HCT116 (cell line): ENCODE results near the gene SENP1. TPM values are rescaled to one million over a fixed set of nuclear protein-coding genes. Genes with fewer than 3 reads are reported as not detected.

ENCODE experiments used
- ATAC-seq: fragments of 200-7000 bp; cut with Tn5 transposase; 2 replicates; pipeline ENCODE4 v1.9.1; 2020; ENCODE audit warnings: mild to moderate bottlenecking, moderate library complexity
- BruUV-seq: library from RNA; stranded (reverse); fragments of 400-500 nt; replicated peaks from 2 replicates; lab custom pipeline; 2021; lab: Mats Ljungman, UMichigan
- CTCF ChIA-PET: fragments of 300-600 bp; sonication (Branson Sonifier 250); formaldehyde crosslinking; loops from one replicate; lab custom pipeline; 2021; ENCODE audit warnings: antibody characterized with exemption; lab: Charles Lee
- POLR2A ChIA-PET: fragments of 300-600, 350-600 bp; sonication (Branson Sonifier 250); formaldehyde crosslinking; loops from one replicate; lab custom pipeline; 2021; ENCODE audit warnings: antibody characterized with exemption; lab: Charles Lee
- RAD21 ChIA-PET, 2 experiments: fragments of 300-600 bp; sonication (Branson Sonifier 250); formaldehyde crosslinking; loops; one replicate each; lab custom pipeline; 2023; ENCODE audit warnings: low total read pairs in 2 of 2; ENCODE audit not compliant: uncharacterized antibody in 2 of 2, unreplicated experiment in 2 of 2, low non-redundant PET in 1 of 2; lab: Charles Lee
- DNase-seq: peaks from one replicate; pipeline ENCODE4 v3.0.0-alpha.2; 2010; ENCODE audit warnings: low read depth, low spot score
- H2AFZ ChIP-seq: fragments of 200-600 bp; shearing (Covaris generic), sonication (generic); 2 replicates; pipeline ENCODE4 v1.6.1; 2017; ENCODE audit warnings: low read depth, mixed run types, mixed read lengths, antibody characterized with exemption, low read length; ENCODE audit not compliant: poor library complexity, severe bottlenecking
- H3K27ac ChIP-seq: 2 replicates; pipeline ENCODE4 v1.5.1; 2012; ENCODE audit warnings: low read depth, low read length
- H3K27me3 ChIP-seq: fragments of 200-600 bp; sonication (generic); 2 replicates; pipeline ENCODE4 v1.6.1; 2016; ENCODE audit warnings: mixed run types, low read length, mixed read lengths; ENCODE audit not compliant: insufficient read depth
- H3K36me3 ChIP-seq, 2 experiments: fragments of 200-500 bp in 1 of 2; fragments of 200-600 bp in 1 of 2; sonication (Bioruptor generic) in 1 of 2; sonication (generic) in 1 of 2; 2 replicates each; pipeline versions ENCODE4 v1.5.1 to v1.6.1; 2014 to 2016; ENCODE audit warnings: low read length in 2 of 2, inconsistent platforms in 1 of 2, mixed read lengths in 1 of 2, mixed run types in 1 of 2; ENCODE audit not compliant: insufficient read depth in 2 of 2, control insufficient read depth in 1 of 2
- H3K4me1 ChIP-seq, 2 experiments: fragments of 200-600 bp in 1 of 2; sonication (generic) in 1 of 2; 2 replicates each; pipeline versions ENCODE4 v1.5.1 to v1.6.1; 2012 to 2017; ENCODE audit warnings: low read length in 2 of 2, inconsistent platforms in 1 of 2, mild to moderate bottlenecking in 1 of 2, mixed read lengths in 1 of 2, mixed run types in 1 of 2, moderate library complexity in 1 of 2; ENCODE audit not compliant: insufficient read depth in 2 of 2, control insufficient read depth in 1 of 2
- H3K4me2 ChIP-seq: fragments of 200-600 bp; sonication (generic); 2 replicates; pipeline ENCODE4 v1.6.1; 2017; ENCODE audit warnings: mixed run types, low read length, mixed read lengths
- H3K4me3 ChIP-seq, 2 experiments: fragments of 200-600 bp in 1 of 2; sonication (generic) in 1 of 2; replicated peaks in 1 of 2; 2 replicates each; pipeline ENCODE4 v1.5.1; 2011 to 2016; ENCODE audit warnings: low read length in 2 of 2, control low read depth in 1 of 2, low read depth in 1 of 2, mild to moderate bottlenecking in 1 of 2, mixed read lengths in 1 of 2, mixed run types in 1 of 2
- H3K79me2 ChIP-seq: fragments of 200-600 bp; sonication (generic); 2 replicates; pipeline ENCODE4 v1.6.1; 2017; ENCODE audit warnings: mild to moderate bottlenecking, mixed run types, low read length, moderate library complexity, mixed read lengths; ENCODE audit not compliant: insufficient read depth
- H3K9ac ChIP-seq: fragments of 200-600 bp; sonication (generic); 2 replicates; pipeline ENCODE4 v1.6.1; 2016; ENCODE audit warnings: low read length, mixed read lengths
- H3K9me2 ChIP-seq: fragments of 200-600 bp; sonication (generic), shearing (Covaris generic); 2 replicates; pipeline ENCODE4 v1.6.1; 2017; ENCODE audit warnings: mixed run types, mild to moderate bottlenecking, moderate library complexity; ENCODE audit not compliant: insufficient read depth
- H3K9me3 ChIP-seq, 2 experiments: fragments of 200-500 bp in 1 of 2; fragments of 200-600 bp in 1 of 2; sonication (Bioruptor generic) in 1 of 2; sonication (generic) in 1 of 2; 2 replicates each; pipeline ENCODE4 v1.6.1; 2014 to 2017; ENCODE audit warnings: low read length in 2 of 2, mixed read lengths in 2 of 2, inconsistent platforms in 1 of 2, low read depth in 1 of 2, mild to moderate bottlenecking in 1 of 2, mixed run types in 1 of 2, moderate library complexity in 1 of 2; ENCODE audit not compliant: control insufficient read depth in 1 of 2, insufficient read depth in 1 of 2
- H4K20me1 ChIP-seq: fragments of 200-600 bp; sonication (generic), shearing (Covaris generic); 2 replicates; pipeline ENCODE4 v1.6.1; 2017; ENCODE audit warnings: mixed run types, mild to moderate bottlenecking, moderate library complexity; ENCODE audit not compliant: insufficient read depth
- CBX3 ChIP-seq: IDR thresholded peaks from 2 replicates; pipeline ENCODE4 v1.6.1; 2012; ENCODE audit warnings: low read depth
- ELF1 ChIP-seq: IDR thresholded peaks from 2 replicates; pipeline ENCODE4 v1.6.1; 2012; ENCODE audit warnings: low read depth, borderline replicate concordance
- EZH2phosphoT487 ChIP-seq: fragments of 200-600 bp; IDR thresholded peaks from 2 replicates; pipeline ENCODE4 v1.6.1; 2018; ENCODE audit warnings: antibody characterized with exemption, borderline replicate concordance
- POLR2A ChIP-seq: IDR thresholded peaks from 2 replicates; pipeline ENCODE4 v1.7.0; 2011; ENCODE audit warnings: borderline replicate concordance; ENCODE audit not compliant: insufficient read depth, insufficient read length; ENCODE audit errors: extremely low read depth
- POLR2AphosphoS5 ChIP-seq: IDR thresholded peaks from 2 replicates; pipeline ENCODE4 v1.6.1; 2011; ENCODE audit warnings: mild to moderate bottlenecking, low read depth, low read length, moderate library complexity
- RAD21 ChIP-seq: IDR thresholded peaks from 2 replicates; pipeline ENCODE4 v1.6.1; 2012; ENCODE audit warnings: low read depth, mild to moderate bottlenecking
- SIN3A ChIP-seq: IDR thresholded peaks from 2 replicates; pipeline ENCODE4 v1.6.1; 2012; ENCODE audit warnings: low read depth
- YY1 ChIP-seq: IDR thresholded peaks from 2 replicates; pipeline ENCODE4 v1.6.1; 2011; ENCODE audit warnings: low read length, low read depth, moderate library complexity, mild to moderate bottlenecking; ENCODE audit not compliant: insufficient replicate concordance; ENCODE audit errors: extremely low read depth
- ZFX ChIP-seq: fragments of 450-650 bp; IDR thresholded peaks from 2 replicates; pipeline ENCODE4 v1.6.1; 2017
- ZNF274 ChIP-seq: fragments of 200-500 bp; sonication (Bioruptor generic); IDR thresholded peaks from 2 replicates; pipeline ENCODE4 v1.6.1; 2014; ENCODE audit warnings: mild to moderate bottlenecking, low read depth, low read length, inconsistent platforms
- intact Hi-C: fragments of 100-400 bp; cut with micrococcal nuclease; formaldehyde crosslinking; loops from 2 replicates; pipeline ENCODE4 v1.10.0; 2022
- total RNA-seq: library from RNA; stranded (reverse); gene quantifications from one replicate; pipeline ENCODE4 v1.2.1, GENCODE V29; 2021; ENCODE audit not compliant: unreplicated experiment
- TF ChIP-seq, protein P1 (sequence below): IDR thresholded peaks from 2 replicates; pipeline ENCODE4 v1.6.1; 2012; ENCODE audit warnings: low read depth

SENP1 gene
- total RNA-seq, 1 experiment from 2014 or later: 17.7 TPM

DNA sequence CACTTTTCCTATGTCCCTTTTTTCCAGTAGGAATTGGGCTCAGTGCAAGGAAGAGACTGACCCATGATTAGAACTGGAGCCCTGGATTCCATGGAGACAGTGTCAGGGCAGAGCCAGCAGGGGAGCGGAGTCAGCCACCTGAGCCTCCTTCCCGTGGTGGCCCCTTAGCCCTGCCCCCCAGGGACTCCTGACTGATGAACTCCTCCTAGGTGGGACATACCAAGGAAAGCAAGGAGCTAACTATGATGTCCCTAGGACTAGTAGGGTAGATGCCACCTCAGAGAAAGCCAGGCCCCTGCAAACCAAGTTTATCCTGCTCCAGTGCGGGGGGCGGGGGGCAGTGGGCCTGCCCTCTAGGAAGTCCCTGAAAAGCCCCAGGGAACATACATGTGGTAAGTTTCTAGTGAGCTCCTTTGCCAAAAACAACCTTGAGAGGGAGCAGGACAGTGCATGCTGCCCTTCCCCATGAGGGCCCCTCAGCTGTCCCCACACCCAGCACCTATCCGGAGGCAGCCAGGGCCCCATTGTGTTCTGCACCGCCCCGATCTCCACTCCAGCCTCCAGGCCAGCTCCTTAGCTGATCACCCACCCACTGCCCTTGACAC, 95.4 kb downstream of the SENP1 start:
- Histone ChIP-seq H3K4me1 (no peaks in the 10 kb centered on the region), H3K9me3 (no peaks in the 10 kb centered on the region), H3K9me2 (no peaks in the 10 kb centered on the region), H3K9ac (no peak overlapping the region), H3K27me3 (peaks cover 16% of the 10 kb centered on the region; the same call in 1 of the 2 replicates), H3K79me2 (no peaks in the 10 kb centered on the region), H3K36me3 (no peaks in the 10 kb centered on the region), H4K20me1 (no peaks in the 10 kb centered on the region), H3K4me3 (no peak overlapping the region), H3K4me2 (no peak overlapping the region), H3K27ac (no peak overlapping the region), H2AFZ (no peak overlapping the region)
- ChIA-PET RAD21 (no interaction called here), POLR2A (no interaction called here), CTCF (no interaction called here)
- ATAC-seq (no peak), DNase-seq (no peak)
- intact Hi-C loops: no loop called here
- TF ChIP-seq POLR2A: no peak
- no peak for TF ChIP-seq POLR2AphosphoS5
- no peak for TF ChIP-seq CBX3
- no peak for TF ChIP-seq EZH2phosphoT487
- TF ChIP-seq RAD21: no peak
- TF ChIP-seq ELF1: no peak
- TF ChIP-seq SIN3A: no peak
- TF ChIP-seq ZNF274: no peak
- no peak for TF ChIP-seq YY1
- TF ChIP-seq, protein P1, sequence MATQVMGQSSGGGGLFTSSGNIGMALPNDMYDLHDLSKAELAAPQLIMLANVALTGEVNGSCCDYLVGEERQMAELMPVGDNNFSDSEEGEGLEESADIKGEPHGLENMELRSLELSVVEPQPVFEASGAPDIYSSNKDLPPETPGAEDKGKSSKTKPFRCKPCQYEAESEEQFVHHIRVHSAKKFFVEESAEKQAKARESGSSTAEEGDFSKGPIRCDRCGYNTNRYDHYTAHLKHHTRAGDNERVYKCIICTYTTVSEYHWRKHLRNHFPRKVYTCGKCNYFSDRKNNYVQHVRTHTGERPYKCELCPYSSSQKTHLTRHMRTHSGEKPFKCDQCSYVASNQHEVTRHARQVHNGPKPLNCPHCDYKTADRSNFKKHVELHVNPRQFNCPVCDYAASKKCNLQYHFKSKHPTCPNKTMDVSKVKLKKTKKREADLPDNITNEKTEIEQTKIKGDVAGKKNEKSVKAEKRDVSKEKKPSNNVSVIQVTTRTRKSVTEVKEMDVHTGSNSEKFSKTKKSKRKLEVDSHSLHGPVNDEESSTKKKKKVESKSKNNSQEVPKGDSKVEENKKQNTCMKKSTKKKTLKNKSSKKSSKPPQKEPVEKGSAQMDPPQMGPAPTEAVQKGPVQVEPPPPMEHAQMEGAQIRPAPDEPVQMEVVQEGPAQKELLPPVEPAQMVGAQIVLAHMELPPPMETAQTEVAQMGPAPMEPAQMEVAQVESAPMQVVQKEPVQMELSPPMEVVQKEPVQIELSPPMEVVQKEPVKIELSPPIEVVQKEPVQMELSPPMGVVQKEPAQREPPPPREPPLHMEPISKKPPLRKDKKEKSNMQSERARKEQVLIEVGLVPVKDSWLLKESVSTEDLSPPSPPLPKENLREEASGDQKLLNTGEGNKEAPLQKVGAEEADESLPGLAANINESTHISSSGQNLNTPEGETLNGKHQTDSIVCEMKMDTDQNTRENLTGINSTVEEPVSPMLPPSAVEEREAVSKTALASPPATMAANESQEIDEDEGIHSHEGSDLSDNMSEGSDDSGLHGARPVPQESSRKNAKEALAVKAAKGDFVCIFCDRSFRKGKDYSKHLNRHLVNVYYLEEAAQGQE: no peak
- TF ChIP-seq ZFX: no peak
- BruUV-seq: no TSS peak
